Activated CD4-positive, alpha-beta T cell treated with anti-CD3 and anti-CD28 coated beads, Interleukin-2, amount 10 ng/mL, durations not matched to agents 7 days and 5 days (primary cell): ENCODE results near the gene TBC1D24. TPM values are rescaled to one million over a fixed set of nuclear protein-coding genes. Genes with fewer than 3 reads are reported as not detected.
"Not testable (repeated sequence)": the region's sequence is repeated elsewhere in the genome, so short reads cannot be mapped to it uniquely, and the experiment has no call there.

Experiments used
- CTCF ChIA-PET: fragments of 350-600 bp; sonication (Branson Sonifier 250); formaldehyde crosslinking; loops from one replicate; lab custom pipeline; 2021; ENCODE audit warnings: antibody characterized with exemption; lab: Charles Lee
- POLR2A ChIA-PET: fragments of 350-600 bp; sonication (Branson Sonifier 250); formaldehyde crosslinking; loops from one replicate; lab custom pipeline; 2021; ENCODE audit warnings: antibody characterized with exemption; lab: Charles Lee
- DNase-seq: peaks from one replicate; pipeline ENCODE4 v3.0.0-alpha.2; 2020
- H3K27ac Mint-ChIP-seq: one replicate; pipeline ENCODE4 v1.8.0; 2021; ENCODE audit warnings: mild to moderate bottlenecking, moderate library complexity, mixed read lengths
- H3K27me3 Mint-ChIP-seq: one replicate; pipeline ENCODE4 v1.8.0; 2021; ENCODE audit warnings: mixed read lengths
- H3K36me3 Mint-ChIP-seq: one replicate; pipeline ENCODE4 v1.8.0; 2021; ENCODE audit warnings: low read depth, mixed read lengths
- H3K4me1 Mint-ChIP-seq: one replicate; pipeline ENCODE4 v1.8.0; 2021; ENCODE audit warnings: mixed read lengths
- H3K4me3 Mint-ChIP-seq: one replicate; pipeline ENCODE4 v1.8.0; 2021; ENCODE audit warnings: mild to moderate bottlenecking, moderate library complexity, mixed read lengths
- H3K9me3 Mint-ChIP-seq: one replicate; pipeline ENCODE4 v1.8.0; 2021; ENCODE audit warnings: mixed read lengths
- total RNA-seq, 2 experiments: library from RNA; stranded (reverse); gene quantifications; one replicate each; pipeline ENCODE4 v1.2.3, GENCODE V29; 2021

Gene TBC1D24
- 1 to 10 TPM; 8.1 TPM for total RNA-seq

DNA sequence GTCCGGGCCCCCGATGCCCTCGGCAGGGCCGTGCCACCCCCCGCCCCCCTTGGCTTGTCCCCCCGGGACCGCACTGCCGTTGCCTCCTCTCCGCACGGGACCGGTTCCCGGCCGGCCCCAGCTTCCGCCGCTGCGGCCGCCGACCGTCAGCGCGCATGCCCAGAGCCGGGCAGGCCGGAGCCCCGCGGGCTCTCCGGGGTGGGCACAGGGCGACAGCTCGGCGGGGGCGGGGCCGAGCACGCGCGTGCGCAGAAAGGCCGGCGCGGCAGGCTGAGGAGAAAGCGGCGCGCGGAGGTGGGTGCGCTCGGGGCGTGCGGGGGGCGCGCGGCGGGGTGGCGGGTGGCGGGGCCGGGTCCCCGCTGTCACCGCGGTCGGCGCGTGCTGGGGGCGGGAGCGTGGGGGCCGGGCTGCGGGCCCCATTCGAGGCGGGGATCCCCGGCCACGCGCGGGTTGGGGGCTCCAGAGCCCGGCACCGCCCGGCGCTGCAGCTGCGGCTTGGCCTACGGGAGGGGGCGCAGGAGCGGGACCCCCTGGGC, at the start of gene TBC1D24:
Gene TBC1D24 (plus strand): TSS at position 251 of the 536 bp plus-strand sequence. CDS start 21,022 bp downstream, outside the sequence.
- Mint-ChIP-seq H3K36me3 (no peaks in the 10 kb centered on the region), H3K4me3 (peak within 1 kb of the TSS; percentile 69), H3K27me3 (peaks cover 21% of the 10 kb centered on the region), H3K9me3 (no peaks in the 10 kb centered on the region), H3K4me1 (peaks cover 10% of the 10 kb centered on the region), H3K27ac (peak within 1 kb of the TSS; percentile 54)
- ChIA-PET CTCF (interaction anchor here (0.7 to 1.4 kb wide), 3 partner anchors 14 to 34 kb away, joined by 3 to 6 read pairs (median 4); no protein-coding TSS in a partner anchor), POLR2A (no interaction called here)
- DNase-seq, result peak; percentile 72

DNA sequence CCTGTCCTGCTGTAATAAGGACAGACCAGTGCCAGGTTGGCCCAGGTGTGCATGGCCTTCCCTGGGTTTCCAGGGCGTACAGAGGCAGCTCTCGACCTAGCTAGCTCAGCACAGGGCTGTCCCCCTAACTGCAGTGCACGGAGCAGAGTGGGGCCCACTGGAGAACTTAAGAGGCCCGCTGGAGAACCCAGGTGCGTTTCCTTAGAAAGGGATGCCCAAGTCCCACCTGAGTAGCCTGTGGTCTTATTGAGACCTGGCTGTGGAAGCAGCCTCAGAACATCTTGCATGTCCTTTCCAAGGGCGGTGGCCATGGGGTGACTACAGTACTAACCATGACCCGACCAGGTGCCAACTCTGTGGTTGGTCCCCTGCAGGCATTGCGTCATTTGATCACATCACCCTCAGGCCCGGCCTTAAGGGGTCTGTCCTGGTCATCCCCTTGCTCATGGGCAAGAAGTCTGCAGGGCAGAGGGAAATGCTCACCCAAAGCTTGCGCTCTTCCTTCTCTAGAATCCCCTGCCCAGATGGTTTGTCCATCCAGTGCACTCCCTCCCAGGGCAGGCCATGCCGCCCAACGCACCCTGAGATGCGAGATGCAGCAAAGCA, 49.0 kb upstream of the TBC1D24 start:
- POLR2A ChIA-PET, result no interaction called here
- H3K27ac Mint-ChIP-seq, result no peak overlapping the region
- peaks cover 41% of the 10 kb centered on the region for H3K4me1 Mint-ChIP-seq
- no peak for DNase-seq
- H3K36me3 Mint-ChIP-seq, result peaks cover 11% of the 10 kb centered on the region
- no peak overlapping the region for H3K4me3 Mint-ChIP-seq
- CTCF ChIA-PET, result no interaction called here
- no peaks in the 10 kb centered on the region for H3K9me3 Mint-ChIP-seq
- H3K27me3 Mint-ChIP-seq, result no peaks in the 10 kb centered on the region

DNA sequence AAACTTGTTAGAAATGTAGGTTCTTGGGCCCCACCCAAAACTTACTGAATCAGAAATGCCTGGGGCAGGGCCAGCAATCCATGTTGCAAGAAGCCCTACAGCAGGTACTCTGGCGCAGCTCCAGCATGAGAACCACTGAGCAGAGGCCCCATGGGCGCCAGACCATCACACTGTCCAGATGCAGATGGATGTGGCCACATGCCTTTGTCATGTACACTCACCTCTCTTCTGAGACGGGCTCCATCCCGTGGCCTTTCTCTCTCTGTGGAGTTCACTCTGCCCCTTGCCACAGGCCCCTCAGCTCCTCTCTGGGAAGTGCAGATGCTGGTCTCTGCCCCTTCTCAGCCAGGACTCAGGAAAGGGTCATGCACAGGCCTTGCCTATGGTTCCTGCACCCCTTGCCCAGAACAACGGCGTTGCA, 48.0 kb upstream of the TBC1D24 start:
- POLR2A ChIA-PET, result no interaction called here
- peak overlapping the region; percentile 20 for H3K4me3 Mint-ChIP-seq

DNA sequence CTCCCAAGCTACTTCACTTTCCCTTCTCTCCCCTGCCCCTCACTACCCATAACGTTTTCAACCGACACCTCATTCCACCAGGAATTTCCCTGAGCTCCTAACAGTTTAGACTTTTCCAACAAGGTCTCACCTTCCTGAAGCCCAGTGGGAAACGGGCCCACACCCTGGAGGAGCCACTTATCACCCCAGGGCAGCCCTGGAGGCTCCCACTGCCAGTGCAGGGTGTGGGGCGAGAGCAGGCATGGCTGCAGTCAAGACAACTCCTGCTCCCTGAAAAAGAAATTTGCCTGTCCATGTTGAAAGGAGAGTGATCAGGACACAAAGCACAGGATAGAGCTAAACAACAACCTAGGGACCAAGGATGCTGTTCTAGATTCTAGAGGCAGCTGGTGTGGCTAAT, 47.4 kb upstream of the TBC1D24 start:
- POLR2A ChIA-PET, result no interaction called here

More for the DNA sequence above, 48.0 kb upstream of the TBC1D24 start:
- H3K36me3 Mint-ChIP-seq, result peaks cover 14% of the 10 kb centered on the region
- H3K4me1 Mint-ChIP-seq, result peaks cover 43% of the 10 kb centered on the region
- no peak for DNase-seq
- CTCF ChIA-PET, result no interaction called here
- no peaks in the 10 kb centered on the region for H3K9me3 Mint-ChIP-seq
- no peaks in the 10 kb centered on the region for H3K27me3 Mint-ChIP-seq
- peak overlapping the region; percentile 78 for H3K27ac Mint-ChIP-seq

DNA sequence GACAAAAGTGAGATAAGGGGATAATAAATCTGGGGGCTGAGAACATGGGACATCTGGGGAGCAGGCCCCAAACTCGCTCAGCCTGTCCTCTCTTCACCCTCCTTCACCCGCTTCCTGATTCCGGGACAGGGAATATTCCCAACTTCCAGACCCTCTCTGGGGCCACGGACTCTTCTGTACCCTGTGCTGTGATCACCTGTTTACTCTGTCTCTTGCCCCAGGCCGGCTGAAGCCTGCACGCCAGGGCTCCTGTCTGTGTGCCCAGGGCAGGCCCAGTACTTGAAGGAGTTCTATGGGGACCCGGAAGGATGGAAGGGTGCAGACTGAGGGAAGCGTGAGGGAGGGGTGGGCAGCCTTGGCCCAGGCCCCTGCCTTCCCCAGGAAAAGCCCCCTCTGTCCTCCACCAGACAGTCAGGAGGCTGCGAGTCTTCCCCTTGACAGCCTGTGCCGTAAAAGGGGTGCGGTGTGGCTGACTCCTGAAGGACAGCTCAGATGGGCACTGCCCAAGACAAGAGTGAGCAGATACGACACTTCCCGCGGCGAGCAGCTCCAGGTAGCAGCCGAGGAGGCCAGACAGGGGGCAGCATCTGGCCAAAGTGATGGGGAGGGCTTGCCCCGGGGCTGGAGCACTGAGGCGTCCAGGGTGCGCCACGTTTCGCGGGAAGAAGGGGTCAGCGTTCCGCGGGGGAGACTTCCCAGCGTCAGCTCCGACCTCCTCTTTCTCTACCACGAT, 46.7 kb upstream of the TBC1D24 start:
- H3K4me3 Mint-ChIP-seq, result peak overlapping the region; percentile 91
- H3K27ac Mint-ChIP-seq, result peak overlapping the region; percentile 93
- DNase-seq, result no peak
- ChIA-PET POLR2A (no interaction called here), CTCF (interaction anchor here (1.1 to 2.5 kb wide), 3 partner anchors 13 to 233 kb away, joined by 3 to 9 read pairs (median 6); no protein-coding TSS in a partner anchor)
- H3K27me3 Mint-ChIP-seq, result no peaks in the 10 kb centered on the region
- peaks cover 40% of the 10 kb centered on the region for H3K4me1 Mint-ChIP-seq
- peaks cover 22% of the 10 kb centered on the region for H3K36me3 Mint-ChIP-seq
- H3K9me3 Mint-ChIP-seq, result no peaks in the 10 kb centered on the region

More for the DNA sequence above, 47.4 kb upstream of the TBC1D24 start:
- CTCF ChIA-PET, result no interaction called here
- no peak for DNase-seq
- no peaks in the 10 kb centered on the region for H3K27me3 Mint-ChIP-seq
- peak overlapping the region; percentile 78 for H3K27ac Mint-ChIP-seq
- no peaks in the 10 kb centered on the region for H3K9me3 Mint-ChIP-seq
- H3K4me3 Mint-ChIP-seq, result peak overlapping the region; percentile 91
- peaks cover 16% of the 10 kb centered on the region for H3K36me3 Mint-ChIP-seq
- peaks cover 40% of the 10 kb centered on the region for H3K4me1 Mint-ChIP-seq

DNA sequence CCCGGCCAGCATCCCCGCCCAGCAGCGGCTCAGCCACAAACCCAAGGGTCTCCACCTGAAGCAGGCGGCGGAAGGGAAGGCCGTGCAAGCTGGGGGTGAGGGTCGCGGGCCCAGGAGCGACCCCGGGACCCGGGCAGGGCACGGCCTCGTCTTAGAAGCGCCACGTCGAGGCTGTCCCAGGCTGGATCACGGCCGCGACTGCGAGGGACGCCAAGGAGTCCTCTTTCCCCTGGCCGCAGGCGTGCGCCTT, 46.2 kb upstream of the TBC1D24 start:
- ChIA-PET POLR2A (no interaction called here), CTCF (interaction anchor here (1.1 to 2.5 kb wide), 3 partner anchors 12 to 234 kb away, joined by 3 to 9 read pairs (median 6); no protein-coding TSS in a partner anchor)
- Mint-ChIP-seq H3K36me3 (peaks cover 27% of the 10 kb centered on the region), H3K27ac (peak overlapping the region; percentile 93), H3K27me3 (no peaks in the 10 kb centered on the region), H3K4me1 (peaks cover 40% of the 10 kb centered on the region), H3K4me3 (peak overlapping the region; percentile 91), H3K9me3 (no peaks in the 10 kb centered on the region)
- DNase-seq, result no peak

DNA sequence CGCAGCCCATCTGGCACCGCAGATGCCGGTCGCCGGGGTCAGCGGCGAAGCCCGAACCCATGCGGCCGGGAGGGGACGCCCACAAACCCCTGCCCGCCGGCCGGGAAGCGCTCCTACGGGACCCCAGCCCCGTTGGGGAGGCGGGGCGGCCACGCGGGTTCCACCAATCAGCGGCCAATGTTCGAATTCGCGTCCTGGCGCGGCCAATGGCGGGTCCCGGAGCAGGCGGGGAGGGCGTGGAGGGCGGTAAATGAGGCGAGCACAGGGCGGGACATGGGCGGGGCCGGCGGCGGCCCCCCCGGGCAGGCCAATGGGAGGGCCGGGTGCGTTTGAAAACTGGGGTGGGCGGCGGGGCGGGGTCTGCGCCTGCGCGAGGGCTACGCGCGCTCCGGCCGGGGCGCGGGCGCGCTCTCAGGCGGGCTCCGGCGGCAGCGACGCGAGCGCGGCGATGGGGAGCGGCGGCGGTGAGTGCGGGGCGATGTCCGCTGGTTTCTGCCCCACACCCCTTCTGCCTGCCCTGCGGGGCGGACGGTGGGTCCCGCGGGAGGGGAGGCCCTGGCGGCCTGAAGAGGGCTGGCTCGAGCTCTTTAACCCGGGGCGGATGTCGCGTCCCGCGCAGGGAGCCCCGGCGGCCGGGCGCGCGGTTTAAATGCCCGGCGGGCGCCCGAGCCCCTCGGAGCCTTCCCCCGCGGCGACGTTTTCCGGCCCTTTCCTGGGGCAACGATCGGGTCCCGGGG, 45.7 kb upstream of the TBC1D24 start, which contains the start of gene CCNF:
Gene CCNF (plus strand): TSS at position 414 of the 737 bp plus-strand sequence. CDS start 35 bp downstream, at position 449.
- CTCF ChIA-PET, result interaction anchor here (0.7 to 2.5 kb wide), 5 partner anchors 12 to 234 kb away, joined by 3 to 9 read pairs (median 5); no protein-coding TSS in a partner anchor
- Mint-ChIP-seq H3K36me3 (peaks cover 30% of the 10 kb centered on the region), H3K4me3 (peak within 1 kb of the TSS; percentile 94), H3K9me3 (no peaks in the 10 kb centered on the region), H3K4me1 (peaks cover 42% of the 10 kb centered on the region), H3K27ac (peak within 1 kb of the TSS; percentile 93), H3K27me3 (no peaks in the 10 kb centered on the region)
- DNase-seq, result peak; percentile 98
- POLR2A ChIA-PET, result interaction anchor here (0.6 kb wide), 1 partner anchor 19 kb away, joined by 8 read pairs; no protein-coding TSS in a partner anchor

DNA sequence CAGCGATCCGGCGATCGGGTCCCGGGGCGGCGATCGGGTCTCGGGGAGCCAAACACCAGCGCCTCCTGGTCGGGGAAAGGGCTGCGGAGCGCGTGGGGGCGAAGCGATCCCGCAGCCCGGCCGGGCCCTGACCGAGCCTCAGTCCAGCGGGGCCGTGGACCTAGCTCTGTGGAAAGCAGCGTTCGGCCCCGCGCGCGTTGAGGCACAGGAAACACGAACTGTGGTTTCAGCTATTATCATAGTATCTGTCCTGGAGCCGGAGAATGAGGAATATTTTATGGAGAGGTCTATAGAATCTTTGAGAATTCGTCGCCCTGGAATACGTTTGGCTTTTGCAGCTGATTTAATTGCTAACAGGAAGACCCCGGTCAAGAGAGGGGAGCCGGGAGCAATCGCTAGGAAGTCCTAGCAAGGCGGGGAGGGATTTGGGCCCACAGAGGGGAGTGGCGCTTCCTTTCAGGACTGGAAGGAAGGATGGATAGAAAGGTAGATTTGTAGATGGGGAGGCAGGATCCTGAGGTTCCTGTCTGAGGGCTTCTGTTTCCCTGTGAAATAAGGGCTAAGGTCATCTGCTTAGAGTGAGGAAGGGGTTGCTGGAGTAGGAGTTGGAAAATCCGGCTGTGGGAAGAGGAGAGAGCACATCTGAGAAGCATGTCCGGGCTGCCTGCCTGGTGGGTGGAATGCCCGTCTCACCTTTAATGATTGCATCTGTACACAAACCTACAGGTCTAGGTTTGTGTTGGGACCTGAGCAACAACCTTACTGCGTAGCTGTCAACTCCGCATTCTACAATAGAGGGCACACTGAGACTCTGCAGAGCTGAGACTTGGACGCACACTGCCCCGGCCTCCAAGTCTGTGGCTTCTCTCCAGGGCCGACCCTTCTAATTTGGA, 44.9 kb upstream of the TBC1D24 start:
- Mint-ChIP-seq H3K4me1 (peaks cover 42% of the 10 kb centered on the region), H3K27me3 (no peaks in the 10 kb centered on the region), H3K9me3 (no peaks in the 10 kb centered on the region), H3K27ac (peak overlapping the region; percentile 86), H3K4me3 (peak overlapping the region; percentile 94), H3K36me3 (peaks cover 30% of the 10 kb centered on the region)
- POLR2A ChIA-PET, result interaction anchor here (0.6 kb wide), 1 partner anchor 19 kb away, joined by 8 read pairs; no protein-coding TSS in a partner anchor
- CTCF ChIA-PET, result interaction anchor here (0.7 to 2.5 kb wide), 4 partner anchors 11 to 235 kb away, joined by 3 to 9 read pairs (median 6); no protein-coding TSS in a partner anchor
- DNase-seq, result peak; percentile 34

DNA sequence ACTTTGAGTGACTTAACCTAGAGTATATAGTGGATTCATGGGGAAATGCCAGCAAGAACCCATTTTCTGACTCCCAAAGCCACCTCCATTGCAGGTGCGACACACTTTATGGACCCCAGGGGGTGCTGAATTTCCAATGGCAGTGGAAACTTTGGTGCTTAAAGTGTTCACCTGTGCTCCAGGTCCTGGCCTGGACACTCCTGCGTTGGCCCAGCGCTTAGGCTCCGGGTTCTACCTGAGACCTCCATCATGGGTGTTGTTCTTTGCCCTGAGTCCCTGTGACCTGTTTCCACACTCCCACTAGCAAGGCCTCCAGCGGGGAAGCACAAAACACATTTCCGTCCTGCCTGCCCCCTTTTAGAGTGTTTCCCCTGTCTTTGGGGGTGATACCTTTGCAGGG, 42.6 kb upstream of the TBC1D24 start:
- no peaks in the 10 kb centered on the region for H3K27me3 Mint-ChIP-seq
- CTCF ChIA-PET, result no interaction called here
- no peak overlapping the region for H3K27ac Mint-ChIP-seq
- H3K36me3 Mint-ChIP-seq, result peaks cover 48% of the 10 kb centered on the region
- no peaks in the 10 kb centered on the region for H3K9me3 Mint-ChIP-seq
- peaks cover 39% of the 10 kb centered on the region for H3K4me1 Mint-ChIP-seq
- DNase-seq, result no peak
- POLR2A ChIA-PET, result no interaction called here
- H3K4me3 Mint-ChIP-seq, result no peak overlapping the region

DNA sequence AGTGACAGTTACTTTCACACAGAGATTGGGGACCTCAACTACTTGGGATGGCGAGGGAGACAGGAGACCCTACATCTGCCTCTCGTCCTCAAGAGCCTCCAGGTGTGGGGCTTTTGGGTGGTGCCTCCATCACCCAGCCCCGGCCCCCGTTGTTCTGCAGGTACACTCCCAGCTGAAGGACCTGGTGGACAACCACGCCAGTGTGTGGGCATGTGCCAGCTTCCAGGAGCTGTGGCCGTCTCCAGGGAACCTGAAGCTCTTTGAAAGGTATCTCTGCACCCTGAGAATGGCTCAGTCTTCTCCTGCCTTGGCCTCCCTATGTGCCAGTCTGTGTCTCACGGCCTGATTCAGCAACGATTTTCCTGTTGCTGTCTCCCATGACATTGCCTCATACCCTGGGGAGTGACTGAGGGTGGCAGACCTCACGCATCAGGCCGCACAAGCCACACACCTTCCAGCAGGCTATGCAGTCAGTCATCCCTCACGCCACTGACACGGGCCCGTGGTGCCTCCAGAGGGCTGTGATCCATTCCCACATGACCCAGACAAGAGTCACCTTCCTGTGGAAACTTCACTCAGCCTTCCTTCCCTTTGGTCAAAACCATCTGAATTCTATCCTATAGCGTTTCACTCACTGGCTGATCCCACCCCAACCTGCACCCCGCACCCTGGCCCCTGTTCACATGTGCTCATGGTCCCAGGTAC, 42.0 kb upstream of the TBC1D24 start:
- peaks cover 52% of the 10 kb centered on the region for H3K36me3 Mint-ChIP-seq
- peaks cover 32% of the 10 kb centered on the region for H3K4me1 Mint-ChIP-seq
- DNase-seq, result no peak
- no peaks in the 10 kb centered on the region for H3K9me3 Mint-ChIP-seq
- ChIA-PET POLR2A (no interaction called here), CTCF (no interaction called here)
- H3K27ac Mint-ChIP-seq, result peak overlapping the region; percentile 60
- H3K27me3 Mint-ChIP-seq, result no peaks in the 10 kb centered on the region
- H3K4me3 Mint-ChIP-seq, result no peak overlapping the region

DNA sequence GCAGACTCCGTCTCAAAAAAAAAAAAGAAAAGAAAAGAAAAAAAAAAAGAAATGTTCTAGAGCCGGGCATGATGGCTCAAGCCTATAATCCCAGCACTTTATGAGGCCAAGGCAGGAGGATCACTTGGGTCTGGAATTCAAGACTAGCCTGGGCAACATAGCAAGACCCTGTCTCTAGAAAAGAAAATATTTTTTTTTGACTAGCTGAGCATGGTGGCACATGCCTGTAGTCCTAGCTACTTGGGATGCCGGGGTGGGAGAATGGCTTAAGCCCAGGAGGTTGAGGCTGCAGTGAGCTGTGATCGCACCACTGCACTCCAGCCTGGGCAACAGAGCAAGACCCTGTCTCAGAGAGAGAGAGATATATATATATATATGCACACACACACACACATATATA, 39.7 kb upstream of the TBC1D24 start:
- H3K4me1 Mint-ChIP-seq, result peaks cover 34% of the 10 kb centered on the region
- CTCF ChIA-PET, H3K9me3 Mint-ChIP-seq, H3K27me3 Mint-ChIP-seq, DNase-seq, H3K27ac Mint-ChIP-seq, H3K4me3 Mint-ChIP-seq: not testable (repeated sequence)
- peaks cover 67% of the 10 kb centered on the region for H3K36me3 Mint-ChIP-seq
- POLR2A ChIA-PET, result interaction anchor here (0.6 kb wide), 1 partner anchor 498 kb away, joined by 3 read pairs; no protein-coding TSS in a partner anchor
